Kidney (tissue), 14 donors: ENCODE measurements around the gene IFT27. TPM values are rescaled to one million over a fixed set of nuclear protein-coding genes. Genes with fewer than 3 reads are reported as not detected.
A peak's percentile ranks its signal among the peaks of the same experiment; 100 is the strongest.

ENCODE experiments used
- DNase-seq, 5 donors: peaks; one replicate each; pipeline ENCODE4 v3.0.0-alpha.2; 2013 to 2020
- FAIRE-seq: peaks from 2 replicates; lab custom pipeline; 2012; peaks lifted over from hg19 to GRCh38; lab: Jason Lieb, UNC
- H3K27ac ChIP-seq, 2 donors: one replicate each; pipeline ENCODE4 v1.7.0; 2013; ENCODE audit warnings: low read depth in 2 of 2, low read length in 2 of 2, inconsistent platforms in 1 of 2
- H3K27me3 ChIP-seq: one replicate; pipeline ENCODE4 v1.7.1; 2013; ENCODE audit warnings: low read length, inconsistent platforms; ENCODE audit not compliant: control insufficient read depth, insufficient read depth
- H3K36me3 ChIP-seq, 3 donors: one replicate each; pipeline versions ENCODE4 v1.7.0 to v1.7.1; 2013; ENCODE audit warnings: low read length in 3 of 3, control low read depth in 1 of 3, inconsistent platforms in 1 of 3; ENCODE audit not compliant: insufficient read depth in 3 of 3, control insufficient read depth in 2 of 3
- H3K4me1 ChIP-seq, 3 donors: one replicate each; pipeline versions ENCODE4 v1.7.0 to v1.7.1; 2013; ENCODE audit warnings: low read length in 3 of 3, inconsistent platforms in 1 of 3, low read depth in 1 of 3; ENCODE audit not compliant: control insufficient read depth in 2 of 3, insufficient read depth in 2 of 3
- H3K4me3 ChIP-seq, 3 donors: one replicate each; pipeline versions ENCODE4 v1.7.0 to v1.8.1; 2013; ENCODE audit warnings: low read length in 3 of 3, control low read depth in 1 of 3, inconsistent platforms in 1 of 3
- H3K9ac ChIP-seq, 3 donors: one replicate each; pipeline versions ENCODE4 v1.7.0 to v1.7.1; 2013; ENCODE audit warnings: low read length in 3 of 3, control low read depth in 1 of 3, inconsistent platforms in 1 of 3
- H3K9me3 ChIP-seq, 3 donors: one replicate each; pipeline versions ENCODE4 v1.7.0 to v1.7.1; 2013; ENCODE audit warnings: low read length in 3 of 3, control low read depth in 1 of 3, inconsistent platforms in 1 of 3; ENCODE audit not compliant: control insufficient read depth in 2 of 3, insufficient read depth in 1 of 3
- CTCF ChIP-seq: IDR thresholded peaks from 3 replicates; pipeline ENCODE4 v1.5.1; 2012; ENCODE audit warnings: mild to moderate bottlenecking, moderate library complexity, borderline replicate concordance; ENCODE audit not compliant: insufficient read depth; ENCODE audit errors: extremely low read depth
- intact Hi-C: fragments of 100-400 bp; cut with DNase I; formaldehyde crosslinking; loops from one replicate; pipeline ENCODE4 v1.11.1; 2022
- polyA plus RNA-seq: library from polyadenylated mRNA; stranded (reverse); fragments of 350-450 nt; fragmentation: Illumina TruSeq; extraction: RNeasy Lipid Tissue Mini Kit (QIAGEN cat#74804); gene quantifications from one replicate; pipeline ENCODE4 v1.2.3, GENCODE V29; 2014; ENCODE audit warnings: low read depth, low replicate concordance; ENCODE audit not compliant: insufficient read depth
- total RNA-seq: library from RNA; stranded (reverse); fragmentation: NEBNext Ultra II Directional; extraction: Animal tissue kit (Norgen Biotek cat#: 25700); gene quantifications from one replicate; pipeline ENCODE4 v1.2.1, GENCODE V29; 2021
- donor health status: control.
- donor health status: control.
- donor health status: control.
- donor health status: control.
- donor health status: control.
- donor health status: DM: yes; HTN: yes; CAD: no.
- donor health status: Normal renal cell carcinoma (clear cell type).

IFT27 gene
- total and polyA plus RNA-seq, 2 donors from 2014 or later: 33.1 to 52.7 TPM

DNA sequence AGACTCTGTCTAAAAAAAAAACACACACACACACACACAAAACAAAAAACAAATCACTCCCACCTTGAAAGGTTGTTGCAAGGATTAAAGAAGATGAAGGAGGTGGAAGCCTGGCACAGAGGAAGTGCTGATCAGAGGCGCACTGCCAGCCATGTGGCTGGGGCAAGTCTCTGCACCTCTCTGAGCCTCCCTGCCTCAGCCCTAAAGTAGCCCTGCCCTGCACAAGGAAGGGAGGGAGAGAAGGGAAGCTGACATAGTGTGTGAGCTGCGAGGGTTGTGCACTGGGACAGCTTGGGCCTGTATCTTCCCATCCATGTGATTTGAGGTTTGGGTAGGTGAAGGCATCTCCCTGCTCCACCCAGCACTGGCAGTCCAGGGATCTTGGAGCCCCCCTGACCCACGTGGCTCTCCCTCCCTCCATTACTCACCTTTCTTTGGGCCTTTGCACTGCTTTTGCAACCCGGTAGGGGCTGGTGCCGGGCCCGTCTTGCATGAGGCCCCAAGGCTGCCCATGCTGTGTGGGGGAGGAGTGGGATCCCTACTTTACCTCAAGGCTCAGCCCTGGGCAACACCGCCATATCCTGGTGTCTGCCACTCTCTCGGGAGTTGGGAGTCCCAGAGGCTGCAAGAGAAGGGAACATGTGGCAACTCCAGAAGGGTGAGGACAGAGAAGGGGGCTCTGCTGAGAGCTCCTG lies 30.5 kb downstream of the IFT27 start:
- intact Hi-C loops: no loop called here
- no peaks in the 10 kb centered on the region for H3K9me3 ChIP-seq
- no peaks in the 10 kb centered on the region for H3K27me3 ChIP-seq
- FAIRE-seq (no peak), DNase-seq (peak in 1 of 5 donors; percentile 51)
- H3K27ac ChIP-seq: no peak overlapping the region
- H3K9ac ChIP-seq: no peak overlapping the region
- no peaks in the 10 kb centered on the region for H3K4me1 ChIP-seq
- TF ChIP-seq CTCF: no peak
- H3K36me3 ChIP-seq: no peaks in the 10 kb centered on the region
- H3K4me3 ChIP-seq: no peak overlapping the region

DNA sequence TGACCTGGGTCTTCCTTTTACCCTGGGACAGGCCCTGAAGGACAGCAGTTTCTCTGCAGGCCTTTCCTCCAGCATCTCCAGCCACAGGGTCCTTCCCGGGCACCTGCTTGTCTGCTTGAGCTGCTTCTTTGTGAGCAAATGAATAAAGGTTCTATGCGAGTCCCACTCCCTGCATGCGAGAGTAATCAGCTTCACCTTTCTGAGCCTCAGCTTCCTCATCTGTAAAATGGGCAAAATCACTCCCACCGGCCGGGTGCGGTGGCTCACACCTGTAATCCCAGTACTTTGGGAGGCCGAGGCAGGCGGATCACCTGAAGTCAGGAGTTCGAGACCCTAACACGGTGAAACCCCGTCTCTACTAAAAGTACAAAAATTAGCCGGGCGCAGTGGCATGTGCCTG lies 31.1 kb downstream of the IFT27 start:
- Histone ChIP-seq H3K36me3 (no peaks in the 10 kb centered on the region), H3K9ac (no peak overlapping the region), H3K4me3 (no peak overlapping the region), H3K9me3 (no peaks in the 10 kb centered on the region), H3K27ac (no peak overlapping the region), H3K27me3 (no peaks in the 10 kb centered on the region), H3K4me1 (no peaks in the 10 kb centered on the region)
- intact Hi-C loops: no loop called here
- TF ChIP-seq CTCF: no peak
- FAIRE-seq: no peak
- DNase-seq: peak in 1 of 5 donors; percentile 36

DNA sequence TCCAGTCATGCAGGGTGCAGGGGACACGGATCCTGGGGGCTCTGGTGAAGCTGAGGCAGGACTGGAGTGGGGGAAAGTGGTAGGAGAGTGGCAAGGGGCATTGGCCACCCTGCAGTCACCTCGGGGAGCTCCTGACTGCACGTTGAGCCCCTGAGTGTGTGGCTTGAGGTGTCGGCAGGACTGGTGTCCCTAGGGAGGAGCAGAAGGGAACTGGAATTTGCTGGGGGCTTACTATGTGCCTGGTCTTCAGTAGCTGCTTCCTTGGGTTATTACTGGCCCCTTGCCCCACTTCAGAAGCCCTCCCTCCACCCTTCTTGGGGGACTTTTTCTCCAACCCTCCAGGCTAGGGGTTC lies 31.5 kb downstream of the IFT27 start:
- no peak for TF ChIP-seq CTCF
- FAIRE-seq (no peak), DNase-seq (no peak)
- Histone ChIP-seq H3K4me1 (no peaks in the 10 kb centered on the region), H3K9me3 (peaks cover 0 to 1% (median 0%) of the 10 kb centered on the region in 3 donors), H3K4me3 (no peak overlapping the region), H3K9ac (no peak overlapping the region), H3K36me3 (no peaks in the 10 kb centered on the region), H3K27ac (no peak overlapping the region), H3K27me3 (no peaks in the 10 kb centered on the region)
- intact Hi-C loops: no loop called here
